GM03348 (cell line): ENCODE data around the gene DYRK2.
A peak's percentile ranks its signal among the peaks of the same experiment; 100 is the strongest.
"Not testable (repeated sequence)": the region's sequence is repeated elsewhere in the genome, so short reads cannot be mapped to it uniquely, and the experiment has no call there.

Source experiments
- DNase-seq: peaks from one replicate; pipeline ENCODE4 v3.0.0; 2012; ENCODE audit warnings: low spot score

The DYRK2 gene

DNA sequence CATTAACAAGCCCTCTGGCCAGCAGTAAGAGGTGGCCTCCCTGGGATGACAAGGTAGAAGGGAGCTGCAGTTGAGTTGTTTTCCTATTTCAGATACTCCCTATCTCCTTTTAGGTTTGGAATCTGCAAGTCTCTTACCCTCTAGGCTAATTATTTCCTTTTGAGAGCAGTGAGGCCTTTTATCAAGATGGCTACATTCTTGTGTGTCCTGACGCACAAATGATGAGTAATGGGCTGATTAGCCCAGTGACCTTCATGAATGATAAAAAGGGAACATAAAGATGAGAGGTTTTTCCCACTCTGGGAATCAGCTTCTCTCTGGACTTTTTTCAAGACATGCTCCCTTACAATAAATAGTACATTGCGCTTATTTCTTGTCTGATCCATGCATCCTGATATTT is 22.9 kb downstream of the DYRK2 start:
- no peak for DNase-seq

DNA sequence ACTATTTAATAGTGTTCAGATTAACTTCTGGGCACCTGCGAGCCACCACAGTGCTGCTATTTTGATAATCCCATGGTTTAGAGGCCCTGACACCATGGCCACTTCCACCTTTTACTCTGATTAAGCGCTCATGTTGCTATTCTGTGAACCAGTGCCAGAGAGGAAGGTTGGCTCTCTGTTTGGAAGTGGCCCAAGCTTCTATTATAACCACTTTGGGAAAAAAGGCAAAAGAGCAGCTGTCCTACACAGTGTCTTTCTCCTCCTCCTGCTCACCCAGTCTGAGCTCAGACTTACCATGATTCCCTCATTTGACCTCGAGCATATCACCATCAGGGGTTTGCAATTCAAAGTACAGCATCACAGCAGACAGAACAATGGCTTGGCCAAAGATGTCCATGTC is 23.3 kb downstream of the DYRK2 start:
- no peak for DNase-seq

DNA sequence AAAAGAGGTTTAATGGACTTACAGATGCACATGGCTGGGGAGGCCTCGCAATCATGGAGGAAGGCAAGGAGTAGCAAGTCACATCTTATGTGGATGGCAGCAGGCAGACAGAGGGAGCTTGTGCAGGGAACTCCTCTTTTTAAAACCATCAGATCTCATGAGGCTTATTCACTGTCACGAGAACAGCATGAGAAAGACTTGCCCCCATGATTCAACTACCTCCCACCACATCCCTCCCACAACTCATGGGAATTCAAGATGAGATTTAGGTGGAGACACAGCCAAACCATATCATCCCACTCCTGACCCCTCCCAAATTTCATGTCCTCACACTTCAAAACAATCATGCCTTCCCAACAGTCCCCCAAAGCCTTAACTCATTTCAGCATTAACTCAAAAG is 24.0 kb downstream of the DYRK2 start:
- DNase-seq, result not testable (repeated sequence)

DNA sequence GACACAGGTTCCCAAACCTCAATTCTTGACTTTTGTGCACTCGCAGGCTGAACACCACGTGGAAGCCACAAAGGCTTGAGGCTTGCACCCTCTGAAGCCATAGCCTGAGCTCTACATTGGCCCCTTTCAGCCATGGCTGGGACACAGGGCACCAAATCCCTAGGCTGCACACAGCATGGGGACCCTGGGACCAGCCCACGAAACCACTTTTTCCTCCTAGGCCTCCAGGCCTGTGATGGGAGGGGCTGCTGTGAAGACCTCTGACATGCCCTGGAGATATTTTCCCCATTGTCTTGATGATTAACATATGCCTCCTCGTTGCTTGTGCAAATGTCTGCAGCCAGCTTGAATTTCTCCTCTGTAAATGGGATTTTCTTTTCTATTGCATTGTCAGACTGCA is 25.0 kb downstream of the DYRK2 start:
- not testable (repeated sequence) for DNase-seq

DNA sequence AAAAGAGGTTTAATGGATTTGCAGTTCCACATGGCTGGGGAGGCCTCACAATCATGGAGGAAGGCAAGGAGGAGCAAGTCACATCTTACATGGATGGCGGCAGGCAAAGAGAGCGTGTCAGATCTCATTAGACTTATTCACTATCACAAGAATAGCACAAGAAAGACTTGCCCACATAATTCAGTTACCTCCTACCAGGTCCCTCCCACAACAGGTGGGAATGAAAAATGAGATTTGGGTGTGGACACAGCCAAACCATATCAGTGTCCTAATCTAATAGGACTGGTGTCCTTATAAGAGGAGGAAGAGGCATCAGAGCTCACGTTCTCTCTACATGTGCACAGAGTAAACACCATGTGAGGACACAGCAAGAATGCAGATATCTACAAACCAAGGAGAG is 25.9 kb downstream of the DYRK2 start:
- no peak for DNase-seq

DNA sequence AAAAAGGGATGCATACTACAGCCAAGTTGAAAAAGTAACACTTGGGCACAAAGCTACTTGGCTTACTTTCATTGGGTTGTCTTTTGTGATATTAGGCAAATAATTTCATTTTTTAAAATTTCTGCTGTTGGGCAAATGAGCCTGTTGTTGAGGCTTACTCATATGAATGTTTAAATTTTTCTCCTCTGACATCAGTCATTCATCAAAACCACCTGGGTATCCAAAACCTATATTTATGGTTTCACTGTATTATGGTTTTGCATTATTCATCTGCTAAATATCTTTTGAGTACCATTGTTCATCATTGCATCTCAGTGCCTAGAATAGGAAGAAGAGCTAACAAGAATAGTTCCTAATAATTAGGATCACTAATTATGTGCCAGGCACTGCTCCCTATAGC is 28.1 kb downstream of the DYRK2 start:
- no peak for DNase-seq

DNA sequence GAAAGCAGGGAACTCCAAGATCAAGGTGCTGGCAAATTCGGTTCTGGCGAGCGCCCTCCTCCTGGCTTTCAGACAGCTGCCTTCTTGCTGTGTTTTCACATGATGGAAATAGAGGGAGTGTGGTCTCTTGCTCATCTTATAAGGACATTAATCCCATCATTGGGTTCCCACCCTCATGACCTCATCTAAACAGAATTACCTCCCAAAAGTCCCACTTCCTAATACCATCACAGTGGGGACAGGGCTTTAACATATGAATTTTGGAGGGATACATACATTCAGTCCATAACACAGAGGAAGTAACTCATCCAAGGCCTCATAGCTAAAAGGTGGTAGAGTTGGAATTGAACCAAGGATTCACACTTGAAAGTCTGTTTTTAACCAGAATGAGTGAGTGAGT is 28.6 kb downstream of the DYRK2 start:
- no peak for DNase-seq

DNA sequence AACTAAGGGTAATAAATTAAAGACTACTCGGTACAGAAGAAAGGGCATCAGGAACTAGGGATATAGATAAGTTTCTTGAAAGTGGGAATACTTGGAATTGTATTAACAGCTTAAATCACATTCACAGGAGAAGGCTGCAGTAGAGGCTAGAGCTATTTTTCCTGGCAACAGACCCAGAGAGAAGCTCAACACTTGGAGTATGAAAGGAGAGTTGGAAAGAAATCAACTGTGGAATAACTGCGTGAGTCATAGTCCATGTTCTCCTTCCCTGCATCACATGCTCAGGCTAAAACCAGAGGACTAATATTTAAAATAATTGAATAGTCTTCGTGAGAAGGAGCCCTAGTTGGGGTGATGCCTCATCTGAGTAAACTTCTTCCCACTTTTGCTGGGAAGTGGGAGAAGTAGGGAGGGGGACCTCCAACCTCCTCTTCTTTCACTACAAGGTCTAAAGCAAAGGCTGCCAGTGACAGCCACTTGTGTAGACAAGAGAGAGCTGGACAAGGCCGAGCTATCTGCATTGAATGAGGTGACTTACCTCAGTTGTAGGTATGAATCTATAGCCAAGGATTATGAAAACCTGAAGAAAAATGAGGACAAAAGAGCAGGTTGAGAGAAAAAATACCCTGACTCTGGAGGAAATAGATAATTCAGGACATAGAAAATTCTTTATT is 32.7 kb downstream of the DYRK2 start:
- DNase-seq, result peak; percentile 81

DNA sequence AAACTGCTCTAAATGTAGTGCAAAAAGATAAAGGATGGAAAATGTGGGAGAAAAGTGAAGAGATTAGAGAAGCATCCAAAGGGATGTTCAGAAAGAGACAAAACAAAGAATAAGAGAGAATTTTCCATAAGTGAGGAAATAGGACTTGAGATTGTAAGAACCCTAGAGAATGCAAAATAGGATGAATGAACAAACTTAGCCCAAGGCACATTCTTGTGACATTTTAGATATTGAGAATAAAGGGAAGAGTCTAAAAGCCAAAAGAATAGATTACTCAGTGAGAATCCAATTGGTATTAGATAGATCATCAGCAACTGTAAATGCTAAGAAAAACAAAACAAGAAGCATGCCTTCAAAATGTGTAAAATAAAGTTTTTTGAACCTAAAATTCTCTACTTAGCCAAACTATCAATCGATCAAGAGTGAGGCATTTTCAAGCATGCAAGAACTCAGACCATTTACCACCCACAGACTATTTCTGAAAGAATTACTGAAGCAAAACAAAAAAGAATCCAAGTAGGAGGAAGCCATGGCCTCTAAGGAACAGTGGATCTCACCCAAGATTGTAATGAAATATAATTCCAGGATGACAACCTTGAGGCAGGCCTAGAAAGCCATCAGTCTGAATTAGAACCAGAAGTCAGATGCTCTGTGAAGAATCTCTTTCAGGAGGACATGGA is 33.5 kb downstream of the DYRK2 start:
- DNase-seq, result no peak

DNA sequence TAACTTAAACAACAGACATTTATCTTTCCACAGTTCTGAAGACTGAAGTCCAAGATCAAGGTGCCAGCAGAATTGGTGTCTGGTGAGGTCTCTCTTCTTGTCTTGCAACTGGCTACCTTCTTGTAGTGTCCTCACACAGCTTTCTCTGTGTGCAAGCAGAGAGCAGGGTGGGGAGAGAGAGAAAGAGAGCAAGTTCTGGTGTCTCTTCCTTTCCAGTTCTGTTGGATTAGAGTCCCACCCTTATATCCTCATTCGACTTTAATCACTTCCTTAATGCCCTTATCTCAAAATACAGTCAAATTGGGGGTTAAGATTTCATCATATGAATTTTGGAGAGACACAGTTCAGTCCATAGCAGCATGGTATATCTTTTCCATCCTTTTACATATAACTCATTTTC is 40.8 kb downstream of the DYRK2 start:
- DNase-seq, result no peak

DNA sequence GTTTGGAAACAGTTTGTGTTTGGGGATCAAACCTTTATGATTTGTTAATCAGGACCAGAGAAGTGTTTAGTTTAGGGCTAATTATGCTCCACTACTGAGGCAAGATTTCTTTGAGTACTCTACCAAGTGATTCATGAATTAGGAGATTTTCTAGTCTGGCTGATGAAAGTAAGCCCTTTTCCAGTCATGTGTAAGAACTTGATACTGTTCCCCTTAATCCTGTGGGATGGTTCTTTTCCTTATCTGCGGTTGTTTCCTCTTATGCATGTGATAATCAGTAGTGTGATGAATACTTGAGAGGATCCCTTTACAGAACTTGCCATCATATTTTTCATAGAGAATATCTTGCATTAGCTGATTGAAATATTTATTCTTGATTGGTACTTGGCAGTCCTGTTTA is 42.1 kb downstream of the DYRK2 start:
- DNase-seq, result no peak

DNA sequence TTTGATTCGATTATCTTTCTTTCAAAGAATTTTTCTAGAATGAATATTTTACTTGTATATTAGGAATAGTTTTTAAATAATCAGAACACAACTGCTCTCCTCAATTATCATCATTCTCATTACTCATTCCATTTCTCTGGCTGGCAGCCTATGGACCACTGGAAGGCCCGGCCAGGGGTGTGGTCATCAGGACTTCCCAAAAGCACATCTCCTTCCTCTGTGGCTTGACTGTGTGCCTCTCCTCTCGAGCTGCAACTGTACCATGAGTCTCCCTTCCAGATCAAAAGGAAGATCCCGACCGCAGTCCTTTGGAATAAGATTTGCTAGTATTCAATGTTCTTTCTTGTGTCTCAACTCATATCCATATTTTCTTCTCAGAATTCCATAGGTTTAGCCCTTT is 42.7 kb downstream of the DYRK2 start:
- no peak for DNase-seq

DNA sequence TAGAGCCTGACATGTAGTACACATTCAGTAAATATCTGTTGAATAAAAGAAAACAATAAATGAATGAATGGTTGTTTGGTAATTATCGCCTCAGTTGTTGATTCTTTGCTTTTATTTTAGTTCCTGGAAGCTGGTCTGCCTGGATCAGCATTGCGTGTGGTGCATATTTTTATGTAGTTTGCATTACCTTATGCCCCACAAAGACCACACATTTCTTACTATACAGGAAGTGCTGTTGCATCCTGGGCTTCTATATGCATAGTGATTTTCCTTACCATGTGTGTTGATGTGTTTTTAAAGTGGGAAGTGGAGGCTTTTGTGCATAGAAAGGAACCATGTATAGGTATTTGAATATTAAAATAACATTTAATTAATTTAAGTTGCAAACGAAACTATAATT is 43.6 kb downstream of the DYRK2 start:
- DNase-seq, result no peak

DNA sequence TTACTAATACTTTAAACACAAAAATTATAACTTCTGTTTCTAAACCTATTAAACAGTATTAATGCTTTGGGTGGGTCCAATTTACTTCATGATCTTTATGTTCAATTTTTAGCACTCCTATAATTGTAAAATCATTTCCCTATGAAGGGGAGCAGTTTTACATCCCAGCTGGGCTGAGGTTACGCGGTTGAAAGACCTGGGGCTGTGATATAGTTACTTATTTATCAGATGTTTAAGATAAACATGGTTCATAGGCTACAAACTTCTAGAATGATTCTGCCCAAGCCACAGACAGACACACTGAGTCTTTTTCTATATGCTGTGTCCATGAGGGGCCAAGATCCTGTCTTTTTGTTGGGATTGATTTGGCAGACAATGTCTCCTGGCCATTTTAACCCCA is 44.4 kb downstream of the DYRK2 start:
- DNase-seq, result no peak

DNA sequence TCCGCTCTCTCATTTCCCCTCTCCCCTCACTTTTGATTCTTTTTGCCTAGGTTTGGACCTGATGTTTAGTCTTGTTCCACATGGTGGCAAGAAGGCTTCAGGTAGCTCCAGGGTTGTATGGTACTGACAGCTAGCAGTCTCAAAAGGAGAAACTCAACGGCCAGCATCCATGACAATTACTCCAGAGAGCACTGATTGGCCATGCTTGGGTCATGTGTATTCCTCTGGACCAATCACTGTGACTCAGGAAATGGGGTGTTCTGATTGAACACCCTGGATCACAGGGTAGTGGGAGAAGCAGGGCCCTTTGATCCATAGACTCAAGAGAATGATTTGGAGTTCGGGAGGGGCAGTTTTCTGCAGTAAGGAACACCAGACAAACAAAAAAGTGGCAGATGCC is 45.3 kb downstream of the DYRK2 start:
- no peak for DNase-seq

DNA sequence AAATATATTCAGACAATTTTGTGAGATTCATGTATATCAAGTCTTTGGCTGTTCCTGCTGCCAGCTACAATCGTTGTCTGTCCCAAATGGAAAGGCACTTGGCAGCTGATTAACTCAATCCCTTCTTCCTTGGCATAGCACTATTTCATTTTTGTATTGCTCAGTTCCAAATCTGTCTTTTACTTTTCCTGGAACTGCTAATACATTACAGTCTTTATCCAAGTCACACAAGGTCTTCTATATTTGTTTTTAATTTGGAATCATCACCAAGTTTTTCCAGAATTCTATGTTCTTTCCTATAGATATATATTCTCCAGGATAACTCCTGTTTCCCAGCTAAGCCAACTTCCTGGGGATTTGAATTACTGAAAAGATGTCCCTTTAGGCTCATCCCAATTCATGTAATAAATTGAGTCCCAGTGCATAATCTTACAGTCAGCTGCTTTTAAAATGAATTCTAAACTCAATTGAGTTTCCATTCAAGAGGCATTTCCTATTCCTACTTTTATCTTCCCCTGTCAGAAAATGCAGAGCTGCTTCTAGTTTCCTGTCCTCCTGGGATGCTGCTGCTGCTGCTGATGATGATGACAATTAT is 45.9 kb downstream of the DYRK2 start:
- DNase-seq, result no peak

DNA sequence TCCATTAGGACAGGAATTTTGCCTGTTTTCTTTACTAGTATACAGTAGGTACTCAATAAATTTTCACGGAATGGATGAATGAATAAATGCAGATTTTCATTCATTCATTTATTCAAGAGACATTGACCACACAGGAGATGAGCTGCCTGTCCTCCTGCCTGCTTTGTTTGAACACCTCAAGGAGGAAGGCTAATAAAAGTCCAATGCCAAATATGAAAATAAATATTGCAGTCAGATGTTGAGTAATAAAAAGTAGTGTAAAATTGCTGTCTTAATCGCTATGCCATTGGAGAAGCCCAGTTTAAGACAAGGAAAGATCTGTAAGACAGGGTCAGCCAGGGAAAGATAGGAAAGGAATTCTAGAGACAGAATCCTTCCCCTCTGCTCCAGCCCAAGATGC is 47.4 kb downstream of the DYRK2 start:
- DNase-seq, result no peak

DNA sequence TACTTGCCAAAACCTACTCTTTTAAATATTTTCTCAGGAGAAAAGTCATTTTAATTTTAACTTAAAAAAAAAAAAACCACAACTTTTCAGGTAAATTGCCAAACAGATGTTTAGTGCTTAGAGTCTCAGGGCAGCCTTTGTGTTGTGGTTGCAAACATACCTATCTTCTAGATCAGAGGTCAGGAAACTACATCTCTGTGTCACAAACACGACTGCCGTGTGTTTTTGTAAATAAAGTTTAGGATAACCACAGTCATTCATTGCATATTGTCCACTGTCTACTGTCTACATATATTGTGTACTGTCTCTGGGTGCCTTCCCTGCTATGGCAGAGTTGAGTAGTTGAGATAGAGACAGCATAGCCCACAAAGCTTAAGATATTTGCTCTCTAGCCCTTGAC is 48.9 kb downstream of the DYRK2 start:
- no peak for DNase-seq

DNA sequence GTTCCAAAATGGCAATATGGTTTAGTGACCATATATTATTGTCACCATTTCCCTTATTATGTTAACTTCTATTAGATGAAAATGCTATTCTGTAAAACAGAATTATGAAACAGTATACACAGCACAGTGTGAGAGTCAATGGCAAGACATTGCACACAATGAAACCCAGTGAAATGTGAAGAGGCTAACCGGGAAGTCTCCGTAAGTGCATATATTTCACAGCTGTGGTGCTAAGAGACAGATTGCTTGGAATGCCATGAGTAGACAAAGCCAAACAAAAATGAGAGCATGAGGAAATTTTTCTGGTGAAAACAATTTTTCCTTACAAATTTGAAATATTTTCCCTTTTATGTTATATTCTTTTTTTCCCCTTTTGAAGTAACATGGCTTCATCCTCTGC is 49.4 kb downstream of the DYRK2 start:
- peak; percentile 40 for DNase-seq

DNA sequence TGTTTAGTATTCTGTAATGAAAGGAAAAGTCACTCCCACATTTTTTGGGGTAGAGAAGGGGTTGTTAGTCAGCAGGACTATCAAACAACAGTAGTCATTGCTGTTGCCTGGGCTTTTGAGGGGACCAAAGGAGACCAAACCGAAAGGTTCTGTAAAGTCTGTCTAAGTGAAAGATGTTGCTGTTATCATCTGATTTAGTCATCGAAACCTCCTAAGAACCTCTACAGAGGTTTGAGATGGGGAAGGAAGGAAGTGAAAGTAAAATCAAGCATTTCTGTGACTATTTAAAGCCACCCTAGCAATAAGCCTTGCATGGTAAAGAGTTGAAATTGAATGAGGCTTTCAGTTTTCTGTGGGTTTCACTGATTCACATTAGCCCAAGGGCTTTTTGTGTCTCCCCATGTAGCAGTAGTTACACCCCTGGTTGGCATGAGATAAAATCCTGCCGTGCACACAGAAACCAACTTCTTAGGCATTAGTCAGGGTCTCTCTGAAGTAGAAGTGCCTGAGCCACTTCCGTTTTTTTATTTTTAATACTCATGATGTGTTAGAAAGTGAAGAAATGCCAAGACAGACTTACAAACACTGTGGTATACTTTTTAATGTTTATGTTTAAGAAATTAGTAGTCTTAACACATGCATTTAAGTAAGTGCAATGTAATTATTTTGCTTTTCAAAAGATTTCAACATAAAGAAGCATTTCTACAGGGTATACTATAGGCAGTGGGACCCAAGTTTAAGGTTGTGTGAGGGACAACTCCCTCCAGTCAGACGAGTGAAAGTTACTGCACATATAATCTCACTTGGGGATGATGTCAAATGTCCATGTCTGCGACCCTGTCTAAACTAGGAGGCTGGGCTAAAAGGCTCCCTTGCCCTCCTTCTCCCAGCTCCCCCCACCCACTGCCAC is 50.4 kb downstream of the DYRK2 start:
- peak; percentile 38 for DNase-seq

DNA sequence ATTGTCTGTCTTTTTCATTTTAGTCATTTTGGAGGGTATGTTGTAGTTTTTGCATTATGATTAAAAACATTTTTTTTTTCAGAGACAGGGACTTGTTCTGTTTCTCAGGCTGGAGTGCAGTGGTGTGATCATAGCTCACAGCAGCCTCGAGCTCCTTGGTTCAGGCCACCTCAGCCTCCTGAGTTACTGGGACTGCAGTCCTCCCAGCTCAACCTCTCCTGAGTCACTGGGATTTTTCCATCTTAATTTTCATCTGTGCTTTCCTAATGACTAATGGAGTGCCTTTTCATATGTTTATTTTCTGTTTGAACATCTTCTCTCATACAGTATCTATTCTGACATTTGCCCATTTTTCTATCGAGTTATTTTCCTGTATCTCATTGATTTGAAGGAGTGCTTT is 52.6 kb downstream of the DYRK2 start:
- no peak for DNase-seq

DNA sequence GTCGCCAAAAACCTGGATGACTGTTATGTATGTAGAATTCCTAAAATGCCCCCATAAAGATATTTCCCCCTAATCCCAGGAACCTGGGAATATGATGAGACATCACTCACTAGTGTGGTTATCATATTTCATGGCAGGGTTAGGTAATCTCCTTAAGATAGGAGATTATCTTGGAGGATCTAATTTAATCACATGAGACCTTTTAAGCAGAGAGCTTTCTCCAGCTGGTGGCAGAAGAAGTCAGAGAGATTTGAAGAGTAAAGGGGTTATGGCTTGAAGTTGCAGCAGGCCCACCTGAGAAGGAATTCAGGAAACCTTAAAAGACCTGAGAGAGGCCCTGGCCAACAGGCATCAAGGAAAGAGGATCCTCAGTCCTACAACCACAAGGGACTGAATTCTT is 53.6 kb downstream of the DYRK2 start:
- no peak for DNase-seq

DNA sequence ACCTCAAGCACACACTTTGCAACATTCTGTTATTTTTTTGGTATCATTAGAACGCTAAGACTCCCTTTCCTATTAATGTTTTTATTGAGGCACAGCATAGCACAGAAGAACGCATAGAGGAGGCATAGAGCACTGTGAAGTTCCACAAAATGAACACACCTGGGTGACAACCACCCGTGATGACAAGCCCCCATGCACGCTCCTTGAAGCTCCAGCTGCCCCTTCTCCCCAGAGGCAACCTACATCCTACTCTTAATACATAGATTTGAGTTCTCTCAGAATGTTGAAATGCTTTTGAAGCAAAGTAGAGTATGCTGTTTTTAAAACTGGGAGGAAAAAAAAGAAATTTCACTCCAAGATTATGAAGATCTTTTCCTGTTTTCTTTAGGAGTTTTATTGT is 55.5 kb downstream of the DYRK2 start:
- no peak for DNase-seq
